Measurements from ENCODE around the gene TMED5.

The TMED5 gene

GRCh38 chr1:93113127-93113526, 67.1 kb downstream of the TMED5 start:
- no peak for DNase-seq

GRCh38 chr1:93111561-93111960, 68.7 kb downstream of the TMED5 start:
- DNase-seq, result no peak

- DNase-seq, result no peak
Observed at GRCh38 chr1:93111065-93111464, 69.1 kb downstream of the TMED5 start.

GRCh38 chr1:93109578-93109977, 70.6 kb downstream of the TMED5 start:
- no peak for DNase-seq

GRCh38 chr1:93108335-93108734, 71.9 kb downstream of the TMED5 start:
- no peak for DNase-seq

GRCh38 chr1:93107395-93107794, 72.8 kb downstream of the TMED5 start:
- DNase-seq, result no peak

GRCh38 chr1:93106226-93106625, 74.0 kb downstream of the TMED5 start:
- no peak for DNase-seq

- no peak for DNase-seq
Observed at GRCh38 chr1:93102142-93102541, 78.1 kb downstream of the TMED5 start.
